A204.1 (cell line): Measurements from ENCODE around the gene ERCC6.

Experiments
- FAIRE-seq: peaks from 2 replicates; lab custom pipeline; 2012; peaks lifted over from hg19 to GRCh38; lab: Jason Lieb, UNC

Gene ERCC6

GRCh38 chr10:49538381-49539319 is at the start of gene ERCC6:
ERCC6 (minus strand) TSS chr10:49539121.
- no peak for FAIRE-seq

GRCh38 chr10:49587981-49588380 is 49.1 kb upstream of the ERCC6 start:
- FAIRE-seq = no peak

DNA sequence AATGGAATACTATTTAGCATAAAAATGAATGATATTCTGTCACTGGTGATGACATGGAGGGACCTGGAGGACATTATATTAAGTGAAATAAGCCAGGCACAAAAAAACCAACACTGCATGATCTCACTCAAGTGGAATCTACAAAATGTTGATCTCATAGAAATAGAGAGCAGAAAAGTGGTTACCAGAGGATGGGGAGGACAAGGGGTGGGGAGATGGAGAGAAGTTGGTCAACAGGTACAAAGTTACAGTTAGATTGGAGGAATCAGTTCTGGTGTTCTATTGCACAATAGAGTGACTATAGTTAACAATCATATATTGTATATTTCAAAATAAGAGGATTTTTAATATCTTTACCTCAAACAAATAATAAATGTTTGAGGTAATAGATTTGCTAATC is 46.5 kb upstream of the ERCC6 start:
- FAIRE-seq = no peak

DNA sequence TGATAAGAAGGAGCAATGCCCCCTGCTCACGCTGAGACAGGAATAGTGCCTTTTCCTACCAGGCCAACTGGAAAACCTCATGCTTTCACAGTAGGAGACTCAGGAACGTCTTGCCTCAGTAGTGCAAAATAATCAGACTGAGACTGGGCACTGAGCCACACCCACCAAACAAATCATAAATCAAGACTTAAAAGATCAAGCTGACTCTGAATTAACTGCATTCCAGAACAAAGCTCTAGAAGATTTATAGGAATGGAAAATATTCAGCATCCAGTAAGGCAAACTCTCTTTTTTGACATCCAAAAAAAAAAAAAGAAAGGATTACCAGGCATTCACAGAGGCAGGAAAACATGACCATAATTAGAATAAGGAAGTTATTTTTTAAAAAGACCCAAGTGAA is 40.7 kb upstream of the ERCC6 start:
- FAIRE-seq = no peak

GRCh38 chr10:49578392-49578791 is 39.5 kb upstream of the ERCC6 start:
- FAIRE-seq = no peak

DNA sequence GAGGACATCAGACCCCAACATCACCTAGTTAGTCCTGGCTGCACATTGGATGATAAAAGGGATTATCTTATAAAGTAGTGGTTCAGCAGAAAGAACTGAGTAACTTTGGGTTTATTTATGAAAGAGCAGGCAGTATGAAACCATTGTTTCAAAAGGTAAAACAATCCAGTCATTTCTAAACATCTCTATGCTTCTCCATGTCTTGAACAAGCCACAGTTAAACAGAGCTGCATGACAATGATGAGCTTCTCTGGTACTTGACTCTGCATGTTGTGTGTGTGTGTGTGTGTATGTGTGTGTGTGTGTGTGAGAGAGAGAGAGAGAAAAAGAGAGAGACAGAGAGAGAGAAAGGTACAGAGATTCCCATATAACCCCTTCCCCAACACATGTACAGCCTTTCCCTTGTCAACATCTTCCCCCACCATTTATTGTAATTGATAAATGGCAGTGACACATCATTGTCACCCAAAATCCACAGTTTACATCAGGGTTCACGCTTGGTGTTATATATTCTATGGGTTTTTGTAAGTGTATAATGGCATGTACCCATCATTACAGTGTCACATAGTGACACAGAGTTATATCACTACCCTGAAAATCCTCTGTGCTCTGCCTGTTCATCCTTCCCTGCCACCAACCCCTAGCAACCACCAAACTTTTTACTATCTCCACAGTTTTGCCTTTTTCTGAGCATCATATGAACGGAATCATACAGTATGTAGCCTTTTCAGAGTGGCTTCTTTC is 38.4 kb upstream of the ERCC6 start:
- FAIRE-seq = no peak

GRCh38 chr10:49575489-49576072 is 36.7 kb upstream of the ERCC6 start:
- FAIRE-seq = no peak

- FAIRE-seq = no peak
Observed at GRCh38 chr10:49572594-49573114, 33.7 kb upstream of the ERCC6 start.

- no peak for FAIRE-seq
Observed at GRCh38 chr10:49571388-49571787, 32.5 kb upstream of the ERCC6 start.

DNA sequence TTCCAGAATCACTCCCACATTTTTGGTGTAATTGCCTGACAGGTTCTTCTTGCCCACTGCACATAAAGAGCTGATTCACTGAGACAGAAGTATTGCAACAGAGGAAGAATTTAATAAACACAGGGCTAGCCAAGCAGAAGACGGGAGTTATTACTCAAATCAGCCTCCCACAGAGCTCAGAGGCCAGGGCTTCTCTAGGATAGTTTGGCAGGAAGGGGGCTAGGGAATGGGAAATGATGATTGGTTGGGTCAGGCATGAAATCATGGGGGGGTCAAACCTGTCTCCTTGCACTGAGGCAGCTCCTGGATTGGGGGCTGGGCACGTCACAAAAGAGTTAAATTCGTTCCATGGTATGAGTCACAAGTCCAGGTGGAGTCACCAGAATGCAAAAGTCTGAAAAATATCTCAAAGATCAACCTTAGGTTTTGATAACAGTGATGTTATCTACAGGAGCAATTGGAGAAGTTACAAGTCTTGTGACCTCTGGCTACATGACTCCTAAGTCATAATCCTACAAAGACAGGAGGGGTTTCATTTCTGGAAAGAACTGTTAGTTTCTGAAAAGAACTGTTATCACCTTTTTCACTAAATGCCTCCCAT is 30.2 kb upstream of the ERCC6 start:
- FAIRE-seq = no peak

DNA sequence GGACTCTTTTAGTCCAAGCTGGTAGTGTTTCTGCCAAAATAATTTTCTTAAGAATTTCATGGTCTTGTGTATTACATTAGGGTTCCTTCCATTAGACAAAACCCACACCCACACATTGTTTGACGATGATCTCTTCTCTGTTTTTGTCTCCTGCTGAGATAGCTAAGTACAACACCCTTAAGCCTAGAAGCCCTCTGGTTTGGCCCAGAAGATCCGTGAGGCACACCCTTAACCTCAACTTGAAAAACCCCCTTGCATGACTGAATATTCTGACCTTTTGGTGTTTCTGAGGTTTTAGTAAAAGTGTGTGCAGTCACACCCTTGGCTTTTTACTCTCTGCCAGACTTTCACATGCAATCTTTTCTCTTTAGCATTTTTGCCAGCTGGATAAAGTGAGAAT is 29.3 kb upstream of the ERCC6 start:
- FAIRE-seq = no peak

DNA sequence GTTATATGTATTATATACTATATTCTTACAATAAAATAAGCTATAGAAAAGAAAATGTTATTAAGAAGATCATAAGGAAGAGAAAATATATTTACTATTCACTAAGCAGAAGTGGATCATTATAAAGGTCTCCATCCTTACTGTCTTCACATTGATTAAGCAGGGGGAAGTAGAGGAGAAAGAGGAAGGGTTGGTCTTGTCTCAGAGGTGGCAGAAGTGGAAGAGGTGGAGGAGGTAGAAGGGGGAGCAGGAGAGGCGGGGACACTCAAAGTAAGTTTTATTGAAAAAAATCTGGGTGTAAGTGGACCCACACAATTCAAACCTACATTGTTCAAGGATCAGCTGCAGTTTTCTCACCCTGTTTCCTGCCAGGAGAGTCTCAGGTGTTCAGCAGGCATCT is 28.9 kb upstream of the ERCC6 start:
- no peak for FAIRE-seq

- FAIRE-seq = no peak
Observed at GRCh38 chr10:49564461-49565009, 25.6 kb upstream of the ERCC6 start.

- no peak for FAIRE-seq
Observed at GRCh38 chr10:49562893-49563292, 24.0 kb upstream of the ERCC6 start.

GRCh38 chr10:49560526-49560925 is 21.6 kb upstream of the ERCC6 start:
- no peak for FAIRE-seq

DNA sequence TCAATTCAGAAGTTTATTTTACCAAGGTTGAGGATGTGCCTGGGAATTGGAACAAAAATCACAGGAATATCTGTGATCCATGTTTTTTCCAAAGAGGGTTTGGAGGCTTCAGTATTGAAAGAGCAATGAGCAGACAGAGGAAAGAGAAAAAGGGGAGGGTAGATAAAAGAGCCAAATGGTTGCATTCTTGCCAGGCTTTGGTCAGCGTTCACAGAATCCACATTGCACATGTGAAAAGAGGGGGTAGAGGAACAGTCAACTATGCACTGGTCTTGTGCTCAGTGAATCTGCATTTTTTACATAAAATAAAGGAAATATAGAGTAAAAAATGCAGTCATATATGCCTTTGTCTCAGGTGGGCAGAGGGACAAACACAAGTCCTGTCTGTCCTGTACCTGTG is 20.6 kb upstream of the ERCC6 start:
- FAIRE-seq = no peak

- FAIRE-seq = no peak
Observed at GRCh38 chr10:49558190-49558589, 19.3 kb upstream of the ERCC6 start.

- no peak for FAIRE-seq
Observed at GRCh38 chr10:49557681-49558080, 18.8 kb upstream of the ERCC6 start.

DNA sequence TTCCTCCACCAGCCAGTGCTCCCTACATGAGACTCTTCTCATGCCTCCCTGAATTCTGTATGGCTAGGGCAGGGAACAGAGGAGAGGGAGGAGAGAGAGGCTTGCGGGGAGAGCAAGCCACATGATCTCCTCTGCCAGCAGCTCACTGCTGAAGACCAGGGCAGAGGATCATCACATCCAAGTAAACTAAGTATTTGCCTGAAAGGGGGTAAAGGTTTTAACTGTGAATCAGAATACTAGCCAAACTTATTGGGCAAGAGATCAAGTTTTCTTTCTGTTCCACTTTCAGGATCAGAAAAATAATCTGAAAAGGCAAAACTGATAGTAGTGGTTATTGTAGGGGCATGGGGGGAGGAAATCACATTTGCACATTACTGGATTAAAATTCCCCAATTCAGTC is 17.8 kb upstream of the ERCC6 start:
- FAIRE-seq = no peak

DNA sequence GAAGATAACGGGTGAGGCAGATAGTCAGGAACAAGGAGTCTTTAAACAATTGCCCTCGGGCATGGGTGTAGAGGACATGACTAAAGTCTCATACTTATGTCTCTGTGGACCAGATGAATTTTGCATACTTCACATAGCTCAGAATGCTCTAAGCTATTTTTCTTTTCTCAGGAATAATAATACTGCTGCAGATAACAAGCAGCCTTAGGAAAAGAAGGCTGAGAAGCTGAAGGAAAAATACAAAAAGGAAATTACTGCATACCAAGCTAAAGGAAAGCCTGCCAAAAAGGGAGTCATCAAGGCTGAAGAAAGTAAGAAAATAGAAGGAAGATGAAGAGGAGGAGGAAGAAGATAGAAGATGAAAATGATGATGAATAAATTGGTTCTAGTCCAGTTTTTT is 13.4 kb upstream of the ERCC6 start:
- FAIRE-seq = no peak

DNA sequence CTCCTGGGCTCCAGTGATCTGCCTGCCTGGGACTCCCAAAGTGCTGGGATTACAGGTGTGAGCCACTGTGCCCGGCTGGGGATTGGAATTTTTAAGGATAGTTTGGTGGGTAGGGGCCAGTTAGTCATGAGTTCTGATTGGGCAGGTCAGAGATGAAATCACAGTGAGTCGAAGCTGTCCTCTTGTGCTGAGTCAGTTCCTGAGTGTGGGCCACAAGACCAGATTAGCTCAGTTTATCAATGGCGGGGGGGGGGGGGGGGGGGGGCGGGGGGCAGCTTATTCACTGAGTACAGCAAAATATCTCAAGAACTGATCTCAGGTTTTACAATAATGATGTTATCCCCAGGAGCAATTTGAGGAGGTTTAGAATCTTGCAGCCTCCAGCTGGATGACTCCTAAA is 11.6 kb upstream of the ERCC6 start:
- no peak for FAIRE-seq

- no peak for FAIRE-seq
Observed at GRCh38 chr10:49549640-49550346, 10.9 kb upstream of the ERCC6 start.
